Loucy (cell line): ENCODE results near the gene CSNK1G1.

Experiments used
- H2AFZ ChIP-seq: fragments of 200-600 bp; sonication (generic); 2 replicates; pipeline ENCODE4 v1.6.0; 2016; ENCODE audit warnings: antibody characterized with exemption, mild to moderate bottlenecking, low read length, moderate library complexity
- H3F3A ChIP-seq: fragments of 200-600 bp; 2 replicates; pipeline ENCODE4 v1.6.0; 2016; ENCODE audit warnings: antibody characterized with exemption, low read depth, mild to moderate bottlenecking
- H3K27me3 ChIP-seq: fragments of 200-600 bp; sonication (generic); 2 replicates; pipeline ENCODE4 v1.6.1; 2014; ENCODE audit warnings: low read length, mild to moderate bottlenecking; ENCODE audit not compliant: insufficient read depth, poor library complexity, severe bottlenecking
- H3K36me3 ChIP-seq: fragments of 200-600 bp; sonication (generic); 2 replicates; pipeline ENCODE4 v1.6.1; 2016; ENCODE audit warnings: low read length; ENCODE audit not compliant: insufficient read depth
- H3K4me1 ChIP-seq: fragments of 200-600 bp; sonication (generic); 2 replicates; pipeline ENCODE4 v1.5.1; 2014; ENCODE audit warnings: low read length, mild to moderate bottlenecking; ENCODE audit not compliant: insufficient read depth, poor library complexity, severe bottlenecking
- H3K4me2 ChIP-seq: fragments of 200-600 bp; sonication (generic); 2 replicates; pipeline ENCODE4 v1.6.0; 2014; ENCODE audit warnings: antibody characterized with exemption, low read length, low read depth, mild to moderate bottlenecking; ENCODE audit not compliant: poor library complexity, severe bottlenecking
- H3K4me3 ChIP-seq: fragments of 200-600 bp; sonication (generic); 2 replicates; pipeline ENCODE4 v1.5.1; 2014; ENCODE audit warnings: low read length, mild to moderate bottlenecking, mixed read lengths; ENCODE audit not compliant: poor library complexity, severe bottlenecking
- H3K79me2 ChIP-seq: fragments of 200-600 bp; sonication (generic); 2 replicates; pipeline ENCODE4 v1.6.1; 2014; ENCODE audit warnings: low read length; ENCODE audit not compliant: insufficient read depth
- H3K9ac ChIP-seq: fragments of 200-600 bp; sonication (generic); 2 replicates; pipeline ENCODE4 v1.6.0; 2014; ENCODE audit warnings: mild to moderate bottlenecking, low read depth, low read length, moderate library complexity; ENCODE audit not compliant: poor library complexity, severe bottlenecking
- H3K9me2 ChIP-seq: fragments of 200-600 bp; sonication (generic); replicated peaks from 2 replicates; pipeline ENCODE4 v1.6.1; 2016; ENCODE audit warnings: low read depth, low read length, mixed read lengths
- H3K9me3 ChIP-seq: fragments of 200-600 bp; sonication (generic); 2 replicates; pipeline ENCODE4 v1.6.1; 2014; ENCODE audit warnings: mild to moderate bottlenecking, antibody characterized with exemption, low read length, low read depth; ENCODE audit not compliant: insufficient read depth
- H4K20me1 ChIP-seq: fragments of 200-600 bp; sonication (generic); 2 replicates; pipeline ENCODE4 v1.6.0; 2014; ENCODE audit warnings: antibody characterized with exemption, low read length, mild to moderate bottlenecking; ENCODE audit not compliant: insufficient read depth, poor library complexity, severe bottlenecking
- CTCF ChIP-seq: fragments of 200-600 bp; sonication (generic); conservative IDR thresholded peaks from 2 replicates; pipeline ENCODE4 v1.5.1; 2014; ENCODE audit warnings: mild to moderate bottlenecking, antibody characterized with exemption, low read length
- EZH2phosphoT487 ChIP-seq: fragments of 200-600 bp; IDR thresholded peaks from 2 replicates; pipeline ENCODE4 v1.6.1; 2018; ENCODE audit warnings: antibody characterized with exemption, mild to moderate bottlenecking, moderate library complexity, borderline replicate concordance

The CSNK1G1 gene

GRCh38 chr15:64161688-64162477 is 194.1 kb downstream of the CSNK1G1 start:
- Histone ChIP-seq H3K79me2 (peaks cover 49% of the 10 kb centered on the region), H3K9me3 (no peaks in the 10 kb centered on the region), H3K9me2 (no peaks in the 10 kb centered on the region), H3K4me1 (peaks cover 30% of the 10 kb centered on the region), H4K20me1 (peaks cover 44% of the 10 kb centered on the region), H3K4me2 (peak overlapping the region; percentile 88), H3F3A (no peaks in the 10 kb centered on the region; the same call in 1 of the 2 replicates), H3K9ac (peak overlapping the region; percentile 97), H3K27me3 (no peaks in the 10 kb centered on the region), H3K36me3 (peaks cover 34% of the 10 kb centered on the region; the same call in 1 of the 2 replicates), H3K4me3 (peak overlapping the region; percentile 95), H2AFZ (no peak overlapping the region)
- TF ChIP-seq EZH2phosphoT487 (no peak), CTCF (no peak)

GRCh38 chr15:64158363-64159134 is 197.4 kb downstream of the CSNK1G1 start:
- Histone ChIP-seq H3K4me2 (peak overlapping the region; percentile 88), H3K4me3 (peak overlapping the region; percentile 22), H2AFZ (no peak overlapping the region), H3K9me3 (no peaks in the 10 kb centered on the region), H3K79me2 (peaks cover 49% of the 10 kb centered on the region), H3K27me3 (no peaks in the 10 kb centered on the region), H4K20me1 (peaks cover 44% of the 10 kb centered on the region), H3F3A (peaks cover 2% of the 10 kb centered on the region; the same call in 1 of the 2 replicates), H3K4me1 (peaks cover 26% of the 10 kb centered on the region), H3K36me3 (peaks cover 55% of the 10 kb centered on the region; the same call in 1 of the 2 replicates), H3K9me2 (no peaks in the 10 kb centered on the region), H3K9ac (no peak overlapping the region)
- TF ChIP-seq CTCF: no peak
- TF ChIP-seq EZH2phosphoT487: no peak

- Histone ChIP-seq H3K36me3 (peaks cover 55% of the 10 kb centered on the region; the same call in 1 of the 2 replicates), H3K9me3 (no peaks in the 10 kb centered on the region), H3K27me3 (no peaks in the 10 kb centered on the region), H2AFZ (no peak overlapping the region), H3K4me3 (no peak overlapping the region), H3K9me2 (no peaks in the 10 kb centered on the region), H4K20me1 (peaks cover 44% of the 10 kb centered on the region), H3K79me2 (peaks cover 47% of the 10 kb centered on the region), H3K4me1 (peaks cover 30% of the 10 kb centered on the region), H3K4me2 (no peak overlapping the region), H3K9ac (no peak overlapping the region), H3F3A (peaks cover 2% of the 10 kb centered on the region; the same call in 1 of the 2 replicates)
- no peak for TF ChIP-seq CTCF
- TF ChIP-seq EZH2phosphoT487: no peak
Observed at GRCh38 chr15:64157599-64158125, 198.3 kb downstream of the CSNK1G1 start.
